HG03039 (cell line): ENCODE data around the gene TCF12.
"Not testable (repeated sequence)": the region's sequence is repeated elsewhere in the genome, so short reads cannot be mapped to it uniquely, and the experiment has no call there.

Experiments
- ATAC-seq: cut with Tn5 transposase; IDR thresholded peaks from one replicate; pipeline ENCODE4 v1.9.1; 2021; ENCODE audit warnings: mild to moderate bottlenecking, moderate library complexity; ENCODE audit not compliant: unreplicated experiment

TCF12 gene

GRCh38 chr15:56944485-56944884 is 26.0 kb downstream of the TCF12 start:
- no peak for ATAC-seq

- no peak for ATAC-seq
Observed at GRCh38 chr15:56946150-56946549, 27.7 kb downstream of the TCF12 start.

GRCh38 chr15:56948000-56948763 is 29.7 kb downstream of the TCF12 start:
- no peak for ATAC-seq

GRCh38 chr15:56948764-56949101 is 30.3 kb downstream of the TCF12 start:
- no peak for ATAC-seq

GRCh38 chr15:56950979-56951378 is 32.5 kb downstream of the TCF12 start:
- peak; percentile 93 for ATAC-seq

GRCh38 chr15:56953790-56954189 is 35.3 kb downstream of the TCF12 start:
- no peak for ATAC-seq

- ATAC-seq, result not testable (repeated sequence)
Observed at GRCh38 chr15:56955011-56955410, 36.6 kb downstream of the TCF12 start.

- no peak for ATAC-seq
Observed at GRCh38 chr15:56956538-56956937, 38.1 kb downstream of the TCF12 start.

GRCh38 chr15:56957812-56958406 is 39.5 kb downstream of the TCF12 start:
- no peak for ATAC-seq

GRCh38 chr15:56959318-56959648 is 40.8 kb downstream of the TCF12 start:
- no peak for ATAC-seq

- no peak for ATAC-seq
Observed at GRCh38 chr15:56960116-56960515, 41.7 kb downstream of the TCF12 start.

GRCh38 chr15:56963126-56963525 is 44.7 kb downstream of the TCF12 start:
- no peak for ATAC-seq

GRCh38 chr15:56963710-56964109 is 45.3 kb downstream of the TCF12 start:
- no peak for ATAC-seq

- ATAC-seq, result no peak
Observed at GRCh38 chr15:56964182-56964581, 45.7 kb downstream of the TCF12 start.

GRCh38 chr15:56965231-56966013 is 47.0 kb downstream of the TCF12 start:
- no peak for ATAC-seq

- ATAC-seq, result no peak
Observed at GRCh38 chr15:56967336-56967735, 48.9 kb downstream of the TCF12 start.

GRCh38 chr15:56968256-56968655 is 49.8 kb downstream of the TCF12 start:
- ATAC-seq, result no peak

GRCh38 chr15:56968821-56969220 is 50.4 kb downstream of the TCF12 start:
- ATAC-seq, result no peak

- ATAC-seq, result no peak
Observed at GRCh38 chr15:56969265-56969895, 50.9 kb downstream of the TCF12 start.

GRCh38 chr15:56971571-56971970 is 53.1 kb downstream of the TCF12 start:
- ATAC-seq, result no peak

- ATAC-seq, result no peak
Observed at GRCh38 chr15:56972016-56972415, 53.6 kb downstream of the TCF12 start.

- no peak for ATAC-seq
Observed at GRCh38 chr15:56972426-56972825, 54.0 kb downstream of the TCF12 start.
